Hepatic stellate cell (primary cell): ENCODE results near the gene ATG4A.

Experiments used
- DNase-seq: peaks from one replicate; pipeline ENCODE4 v3.0.0; 2011; ENCODE audit warnings: low spot score

ATG4A gene, protein sequence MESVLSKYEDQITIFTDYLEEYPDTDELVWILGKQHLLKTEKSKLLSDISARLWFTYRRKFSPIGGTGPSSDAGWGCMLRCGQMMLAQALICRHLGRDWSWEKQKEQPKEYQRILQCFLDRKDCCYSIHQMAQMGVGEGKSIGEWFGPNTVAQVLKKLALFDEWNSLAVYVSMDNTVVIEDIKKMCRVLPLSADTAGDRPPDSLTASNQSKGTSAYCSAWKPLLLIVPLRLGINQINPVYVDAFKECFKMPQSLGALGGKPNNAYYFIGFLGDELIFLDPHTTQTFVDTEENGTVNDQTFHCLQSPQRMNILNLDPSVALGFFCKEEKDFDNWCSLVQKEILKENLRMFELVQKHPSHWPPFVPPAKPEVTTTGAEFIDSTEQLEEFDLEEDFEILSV

DNA sequence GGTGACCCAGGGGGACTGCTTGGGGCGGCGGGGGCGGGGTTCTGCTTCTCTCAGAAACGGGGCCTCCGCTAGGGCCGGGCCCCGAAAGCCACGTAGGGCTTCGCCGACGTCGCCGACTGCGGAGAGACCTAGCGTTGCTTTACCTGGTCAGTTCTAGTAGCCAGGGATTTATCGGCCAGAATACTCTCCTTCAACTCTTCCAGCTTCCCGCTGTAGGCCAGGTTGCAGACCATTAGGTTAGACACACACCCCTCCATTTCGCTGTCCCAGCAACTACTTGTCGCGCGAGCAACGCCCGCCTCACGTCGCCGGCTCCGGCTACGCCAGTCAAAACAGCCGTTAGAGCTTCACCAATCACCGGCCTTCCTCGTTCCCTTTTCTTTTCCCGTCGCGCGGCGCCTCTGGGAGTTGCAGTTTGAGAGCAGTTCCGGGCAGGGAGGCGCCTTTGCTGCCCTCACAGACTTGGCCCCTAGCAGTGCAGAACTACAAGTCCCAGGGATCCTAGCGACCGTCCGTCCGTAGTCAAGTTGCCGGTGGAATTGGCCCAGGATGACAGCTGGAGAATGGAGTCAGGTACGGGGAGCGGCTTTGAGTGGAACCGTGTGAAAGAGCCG is at the start of gene ATG4A, which contains the start of gene PSMD10:
ATG4A (plus strand) TSS at position 515 of the 614 bp plus-strand sequence; CDS start at position 564, 49 bp downstream.
PSMD10 (minus strand) TSS at position 279 of the 614 bp plus-strand sequence; CDS start at position 257, 22 bp downstream.
- DNase-seq: peak; percentile 64

DNA sequence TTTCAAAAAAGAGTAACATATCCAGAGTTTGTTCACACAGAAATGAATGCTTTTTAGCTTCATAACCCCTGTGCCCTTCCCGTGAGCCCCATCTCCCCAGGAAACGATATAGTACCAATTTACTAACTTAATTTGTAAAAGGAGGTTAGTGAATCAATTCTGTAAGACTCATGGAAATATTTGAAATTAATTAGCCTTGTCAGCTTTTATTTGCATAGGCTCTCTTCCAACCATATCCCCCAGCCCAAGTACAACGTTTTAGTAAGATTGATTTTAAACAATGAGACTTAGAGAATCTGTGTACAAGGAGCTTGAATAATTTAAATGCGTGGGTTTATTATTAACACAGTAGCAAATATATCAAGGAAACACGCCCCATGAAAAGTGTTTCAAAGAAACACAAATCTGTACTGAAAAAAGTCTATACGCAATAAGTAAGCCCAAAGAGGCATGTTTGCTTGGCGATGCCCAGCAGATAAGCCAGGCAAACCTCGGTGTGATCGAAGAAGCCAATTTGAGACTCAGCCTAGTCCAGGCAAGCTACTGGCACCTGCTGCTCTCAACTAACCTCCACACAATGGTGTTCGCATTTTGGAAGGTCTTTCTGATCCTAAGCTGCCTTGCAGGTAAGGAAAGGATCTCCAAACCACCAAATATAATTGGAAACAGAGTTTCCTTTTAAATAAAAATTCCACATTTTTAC is 46.9 kb upstream of the ATG4A start, which contains the start of gene VSIG1:
VSIG1 (plus strand) TSS at position 512 of the 703 bp plus-strand sequence; CDS start at position 578, 66 bp downstream.
- no peak for DNase-seq

DNA sequence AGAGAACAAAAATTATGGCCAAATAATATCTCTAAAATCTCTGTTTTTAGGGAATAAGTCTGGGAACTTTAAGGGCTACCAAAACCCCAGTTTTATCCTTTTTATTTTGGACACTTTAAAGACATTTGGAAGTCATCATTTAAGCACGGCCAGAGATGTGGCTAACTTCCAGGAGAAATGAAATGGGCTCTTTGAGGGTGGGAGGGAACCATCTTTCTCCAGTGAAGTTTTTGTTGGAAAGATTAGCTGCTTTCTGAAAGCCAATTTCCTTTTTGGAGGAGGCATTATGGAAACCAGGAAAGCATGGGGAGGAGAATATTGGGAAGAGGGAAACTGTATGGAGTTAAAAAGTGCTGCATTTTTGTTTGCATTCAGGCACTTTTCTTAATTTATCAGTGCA is 41.9 kb upstream of the ATG4A start:
- no peak for DNase-seq

DNA sequence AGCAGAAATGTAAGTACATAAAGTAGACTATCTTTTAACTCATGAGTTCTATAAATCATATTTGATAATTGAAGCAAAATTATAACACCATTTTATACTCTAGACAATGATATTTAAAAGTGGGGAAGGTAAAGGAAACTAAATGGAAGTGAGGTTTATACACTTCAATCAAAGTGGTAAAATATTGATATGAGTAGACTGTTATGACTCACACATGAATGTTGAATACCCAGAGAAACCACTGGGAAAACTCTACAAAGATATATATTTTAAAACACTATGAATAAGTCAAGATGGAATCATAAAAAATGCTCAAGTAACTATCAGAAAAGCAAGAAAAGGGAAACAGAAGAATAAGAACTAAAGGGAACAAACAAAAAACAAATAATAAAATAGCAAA is 38.4 kb upstream of the ATG4A start:
- DNase-seq: no peak

DNA sequence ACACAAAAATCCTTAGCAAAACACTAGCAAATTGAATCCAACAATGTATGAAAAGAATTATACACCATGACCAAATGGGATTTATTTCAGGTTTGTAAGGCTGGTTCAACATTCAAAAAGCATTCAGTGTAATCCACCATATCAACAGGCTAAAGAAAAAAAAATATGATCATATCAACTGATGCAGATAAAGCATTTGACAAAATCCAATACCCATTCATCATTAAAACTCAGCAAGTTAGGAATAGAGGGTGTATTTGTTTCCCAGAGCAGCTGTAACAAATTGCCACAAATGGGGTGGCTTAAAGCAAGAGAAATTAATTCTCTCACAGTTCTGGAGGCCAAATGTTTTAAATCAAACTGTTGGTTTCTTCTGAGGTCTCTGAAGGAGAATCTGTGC is 36.0 kb upstream of the ATG4A start:
- DNase-seq: no peak

DNA sequence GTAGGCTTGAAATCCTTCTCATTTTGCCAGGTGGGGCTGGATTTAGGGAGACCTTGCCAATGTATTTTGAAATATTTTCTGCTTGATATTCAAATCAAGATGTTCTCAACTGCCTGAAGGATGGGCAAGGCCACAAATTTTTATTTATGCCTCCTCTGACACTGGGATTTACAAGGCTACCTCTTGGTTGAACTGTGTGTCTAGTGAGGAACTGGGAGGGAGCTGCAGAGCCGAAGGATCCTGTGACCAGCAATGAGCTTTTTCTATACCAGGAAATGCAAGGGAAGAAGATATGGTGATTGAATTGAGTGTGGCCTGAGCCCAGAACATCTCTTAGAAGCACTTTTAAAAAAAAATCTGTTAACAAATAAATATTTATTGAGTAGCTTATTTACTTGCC is 31.8 kb upstream of the ATG4A start:
- no peak for DNase-seq

DNA sequence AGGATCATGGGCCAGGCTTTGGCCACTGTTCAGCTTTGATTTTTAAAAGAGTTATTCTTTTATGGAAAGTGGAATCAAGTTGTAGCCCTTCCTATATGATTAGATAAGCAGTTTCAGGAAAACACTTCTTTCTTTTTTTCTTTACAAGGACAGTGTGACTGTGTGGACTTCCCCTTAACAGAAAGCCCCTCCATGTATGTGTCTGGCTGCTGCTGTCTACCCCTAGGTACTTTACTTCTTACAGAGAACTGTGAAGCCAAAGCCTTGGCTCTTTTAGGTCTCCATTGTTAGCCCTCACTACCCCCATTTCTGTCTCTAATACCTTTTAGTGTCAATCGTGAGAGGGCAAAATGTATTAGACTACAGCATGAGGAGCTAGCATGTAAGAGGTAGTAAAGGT is 27.6 kb upstream of the ATG4A start:
- no peak for DNase-seq

DNA sequence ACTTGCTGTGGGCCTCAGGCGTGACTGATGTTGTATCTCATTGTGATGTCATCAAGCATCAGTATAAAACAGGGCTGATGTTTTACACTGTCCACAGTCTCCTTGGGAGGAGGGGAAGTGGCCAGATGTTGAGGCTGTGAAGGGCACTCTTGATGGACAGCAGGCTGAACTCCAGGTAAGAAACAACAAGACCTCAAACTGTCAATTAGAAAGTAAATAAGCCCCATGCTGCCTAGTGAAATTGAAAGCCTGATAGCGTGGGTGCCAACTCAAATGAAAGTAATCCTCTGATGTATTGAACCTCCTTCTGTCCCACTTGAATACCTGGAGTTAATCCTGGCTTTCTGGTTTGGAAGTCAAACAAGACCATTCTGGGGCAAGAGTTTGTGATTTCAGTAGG is 27.0 kb upstream of the ATG4A start:
- no peak for DNase-seq

DNA sequence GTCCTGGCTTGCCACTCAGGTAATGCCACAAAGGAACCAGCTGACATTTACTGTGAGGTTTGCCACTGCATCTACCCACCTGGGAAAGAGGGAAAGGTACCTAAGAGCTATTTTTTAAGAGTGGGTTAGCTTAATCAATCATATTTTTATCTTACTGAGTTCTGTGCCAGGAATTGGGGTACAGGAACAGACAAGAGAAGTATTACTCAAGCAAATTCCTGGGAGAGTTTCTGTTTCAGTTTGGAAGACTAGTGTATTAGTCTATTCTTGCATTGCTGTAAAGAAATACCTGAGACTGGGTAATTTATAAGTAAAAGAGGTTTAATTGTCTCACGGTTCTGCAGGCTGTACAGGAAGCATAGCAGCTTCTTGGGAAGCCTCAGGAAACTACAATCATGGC is 23.5 kb upstream of the ATG4A start:
- no peak for DNase-seq

DNA sequence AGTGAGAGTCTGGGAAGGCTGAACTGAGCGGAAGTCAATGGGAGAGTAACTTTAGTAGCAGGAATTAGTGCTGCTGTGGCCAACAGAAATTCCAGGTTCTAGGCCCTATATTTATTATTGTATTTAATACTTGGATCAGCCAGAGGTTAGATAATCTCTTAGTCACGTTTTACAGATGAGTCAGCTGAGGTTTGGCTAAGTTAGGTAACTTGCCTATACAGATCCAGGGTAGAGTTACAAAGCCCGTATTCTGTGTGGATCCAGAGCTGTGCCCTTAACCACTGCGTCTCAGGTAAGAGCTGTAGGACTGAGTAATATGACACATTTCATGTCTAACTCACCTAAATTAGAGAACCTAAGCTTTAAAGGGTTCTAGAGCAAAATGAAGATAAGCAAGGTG is 20.7 kb upstream of the ATG4A start:
- DNase-seq: no peak

DNA sequence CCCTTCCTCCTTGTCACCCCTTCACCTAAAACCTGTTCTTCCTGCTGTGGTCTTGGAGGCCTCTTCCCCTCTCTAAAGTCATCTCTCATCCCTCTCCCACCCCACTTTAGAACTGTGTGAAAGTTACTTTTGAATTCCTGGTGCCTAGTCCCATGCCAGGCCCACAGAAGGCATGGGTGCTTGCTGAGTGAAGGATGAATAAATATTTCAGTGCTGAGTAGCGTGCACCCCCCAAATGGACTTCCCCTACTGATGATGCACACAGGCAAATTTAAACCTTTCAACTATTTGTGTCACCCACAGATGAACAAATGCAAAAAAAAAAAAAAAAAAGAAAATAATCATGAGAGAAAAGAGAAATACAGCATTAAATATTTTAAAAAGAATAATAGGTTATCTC is 20.0 kb upstream of the ATG4A start:
- no peak for DNase-seq

DNA sequence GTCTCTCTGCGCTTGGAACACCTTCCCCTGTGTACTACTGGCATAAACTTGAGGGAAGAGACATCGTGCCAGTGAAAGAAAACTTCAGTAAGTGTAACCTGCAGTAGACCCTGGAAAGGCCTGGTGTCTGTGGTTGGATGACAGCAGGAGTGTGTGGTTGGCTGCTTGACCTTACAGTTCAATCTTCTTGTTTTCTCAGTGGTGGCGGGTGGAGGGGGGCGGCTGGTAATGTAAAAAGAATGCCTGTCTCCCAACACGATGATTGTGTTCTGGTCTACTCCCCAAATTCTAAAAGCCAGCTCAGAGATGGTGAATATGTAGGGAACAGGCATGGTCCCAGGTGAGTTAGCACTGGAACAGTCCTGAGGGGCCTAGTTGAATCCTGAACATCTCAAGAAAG is 18.8 kb upstream of the ATG4A start:
- DNase-seq: peak; percentile 13

DNA sequence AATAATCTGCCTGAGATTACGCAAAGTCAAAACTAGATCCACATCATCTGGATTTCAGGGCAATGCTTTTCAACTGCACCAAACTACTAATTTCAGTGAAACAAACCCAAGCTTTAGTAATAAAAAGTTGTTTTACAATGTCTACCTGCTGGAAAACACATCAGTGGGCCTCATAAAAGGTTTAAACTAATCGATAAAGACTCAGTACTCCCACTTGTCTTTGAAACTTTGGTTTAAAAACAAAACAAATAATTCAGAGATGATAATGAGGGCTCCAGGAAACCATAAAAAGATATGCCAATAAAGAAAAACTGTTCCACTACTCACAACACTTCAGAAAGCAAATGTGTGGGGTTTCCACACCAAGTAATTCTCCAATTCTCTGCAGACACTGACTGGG is 10.5 kb upstream of the ATG4A start:
- DNase-seq: no peak

DNA sequence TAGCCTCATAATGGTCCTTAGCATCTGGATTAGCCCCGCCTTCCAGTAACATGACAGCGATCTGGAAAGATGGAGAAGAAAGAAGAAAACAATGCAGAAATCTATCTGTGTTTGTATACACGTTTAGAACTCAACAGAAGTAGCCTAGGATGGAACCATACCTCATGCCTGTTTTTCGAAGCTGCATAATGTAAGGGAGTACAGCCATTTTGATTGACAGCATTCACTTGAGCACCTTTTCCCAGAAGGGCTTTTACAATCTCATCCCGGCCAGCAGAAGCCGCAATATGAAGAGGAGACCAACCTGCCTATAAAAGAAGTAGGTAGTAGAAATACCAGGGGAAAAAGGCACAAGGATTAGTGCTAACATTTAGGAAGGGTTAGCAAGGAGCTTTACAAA is 3.8 kb upstream of the ATG4A start:
- DNase-seq: no peak

DNA sequence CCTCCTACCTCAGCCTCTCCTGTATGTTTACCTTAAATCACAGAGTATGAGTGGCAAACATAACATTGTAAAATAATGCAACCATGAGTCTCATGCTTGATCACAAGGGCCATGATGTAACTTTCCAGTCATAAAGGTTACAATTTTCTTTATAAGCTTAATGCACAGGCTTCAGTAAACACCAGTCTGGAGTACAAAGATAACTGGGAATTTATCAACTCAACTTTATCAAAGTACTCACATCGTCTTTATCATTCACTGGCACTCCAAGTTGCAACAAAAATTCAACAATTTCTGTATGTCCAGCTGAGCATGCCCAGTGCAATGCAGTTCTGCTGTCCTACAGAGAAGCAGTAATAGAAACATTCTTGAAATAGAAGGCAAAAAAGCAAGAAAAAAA is 3.1 kb upstream of the ATG4A start:
- DNase-seq: no peak

DNA sequence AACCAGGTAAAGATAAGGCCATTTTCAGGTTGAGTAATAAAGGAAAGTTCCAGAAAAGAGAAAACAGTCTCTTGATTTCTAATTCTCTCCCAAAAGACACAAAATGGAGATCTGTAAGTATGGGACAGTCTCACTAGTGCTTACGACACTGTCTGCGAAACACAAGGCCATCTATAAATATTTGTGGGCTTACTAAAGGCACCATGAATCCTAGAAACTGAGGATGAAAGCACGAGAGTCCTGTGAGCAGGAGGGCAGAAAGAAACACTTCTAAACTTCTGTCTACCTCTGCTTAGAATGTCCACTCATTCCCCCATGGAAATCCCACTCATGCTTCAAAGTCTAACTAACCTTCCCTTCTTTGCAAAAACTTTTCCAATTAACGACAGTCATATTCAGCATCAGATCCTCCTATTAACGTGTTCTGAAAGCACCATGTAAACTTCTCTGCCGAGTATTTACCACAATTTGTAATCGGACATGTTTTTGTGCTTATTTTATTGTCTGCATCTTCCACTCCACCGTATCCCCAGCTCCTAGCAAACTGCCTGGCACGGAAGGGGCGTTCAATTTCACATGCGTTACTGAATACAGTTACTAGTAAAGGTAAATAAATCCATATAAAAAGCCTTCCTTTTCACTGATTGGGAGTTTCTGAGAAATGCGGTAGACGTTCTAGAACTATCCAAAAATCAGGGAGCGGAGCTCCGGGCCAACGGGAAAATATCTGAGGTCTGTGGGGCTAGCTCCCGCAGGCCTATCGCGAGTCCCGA is 901 bp upstream of the ATG4A start:
- no peak for DNase-seq

DNA sequence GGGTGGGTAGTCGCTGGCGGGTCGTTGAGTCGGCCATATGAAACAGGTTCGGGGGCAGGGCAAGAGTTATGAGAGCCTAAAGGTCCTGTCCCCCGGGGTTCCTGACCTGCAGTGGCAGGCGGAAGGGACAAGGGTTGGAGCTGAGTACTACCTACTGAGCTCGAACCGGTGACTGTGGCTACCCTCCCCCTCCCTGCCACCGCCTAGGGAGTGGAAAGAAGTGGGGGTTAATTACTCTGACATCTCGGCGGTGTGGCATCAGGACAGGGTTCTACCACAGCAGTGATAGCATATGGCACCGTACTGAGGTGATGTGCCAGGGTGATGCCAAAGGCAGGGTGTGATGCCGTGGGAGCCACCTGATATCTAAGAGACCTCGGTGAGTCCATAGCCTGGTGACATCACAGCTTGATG is 307 bp downstream of the ATG4A start:
- DNase-seq: no peak

DNA sequence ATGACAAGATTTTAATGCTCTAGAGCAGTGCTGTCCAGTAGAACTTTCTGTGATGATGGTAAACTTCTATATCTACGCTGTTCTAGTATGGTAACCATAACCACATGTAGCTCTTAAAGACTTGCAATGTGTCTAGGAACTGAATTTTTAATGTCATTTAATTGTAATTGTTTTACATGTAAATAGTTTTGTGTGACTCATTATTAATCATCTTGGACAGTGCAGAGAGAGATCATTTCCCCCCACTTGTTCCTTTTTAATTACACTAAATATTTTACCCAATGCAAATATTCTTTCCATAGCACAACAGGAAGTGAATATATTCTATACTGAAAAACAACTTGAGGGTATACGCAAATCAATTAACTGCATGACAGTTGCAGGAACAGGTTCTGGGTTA is 5.8 kb downstream of the ATG4A start:
- DNase-seq: no peak

DNA sequence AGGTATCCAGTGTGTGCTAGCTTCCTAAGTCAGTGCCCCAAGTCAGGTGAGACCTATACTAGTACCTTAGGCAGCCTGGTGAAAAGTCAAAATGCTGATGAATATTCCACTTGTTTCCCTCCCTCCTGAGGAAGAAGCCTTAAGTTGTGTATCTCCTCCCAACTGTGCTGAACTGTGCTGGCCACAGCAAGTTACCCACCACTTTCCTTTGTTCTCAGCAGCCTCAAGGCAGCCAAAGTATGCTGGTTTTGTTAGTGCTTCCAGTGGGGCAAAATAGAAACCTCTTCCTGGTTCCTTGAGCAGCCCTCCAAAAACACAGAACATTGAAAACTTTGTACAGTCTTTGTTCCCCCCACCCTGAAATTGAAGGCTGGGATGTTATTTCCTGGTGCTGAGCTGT is 13.9 kb downstream of the ATG4A start:
- no peak for DNase-seq

DNA sequence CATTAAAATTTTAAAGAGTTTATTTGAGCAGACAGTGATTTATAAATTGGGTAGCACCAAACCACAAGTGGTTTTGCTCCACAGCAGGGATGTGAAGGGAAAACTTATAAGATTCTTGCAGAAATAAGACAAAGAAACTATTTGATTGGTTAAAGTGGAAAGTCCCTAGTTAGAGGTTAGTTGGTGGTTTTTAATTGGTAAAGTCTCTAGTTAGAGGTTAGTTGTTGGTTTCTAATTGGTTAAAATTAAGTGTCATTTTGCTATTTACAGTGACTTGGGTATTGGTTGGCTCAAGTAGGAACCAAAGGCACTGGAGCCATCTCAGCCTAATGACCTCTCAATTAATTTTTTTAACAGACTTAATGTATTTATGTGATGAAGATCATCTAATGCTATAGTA is 23.0 kb downstream of the ATG4A start:
- DNase-seq: no peak

DNA sequence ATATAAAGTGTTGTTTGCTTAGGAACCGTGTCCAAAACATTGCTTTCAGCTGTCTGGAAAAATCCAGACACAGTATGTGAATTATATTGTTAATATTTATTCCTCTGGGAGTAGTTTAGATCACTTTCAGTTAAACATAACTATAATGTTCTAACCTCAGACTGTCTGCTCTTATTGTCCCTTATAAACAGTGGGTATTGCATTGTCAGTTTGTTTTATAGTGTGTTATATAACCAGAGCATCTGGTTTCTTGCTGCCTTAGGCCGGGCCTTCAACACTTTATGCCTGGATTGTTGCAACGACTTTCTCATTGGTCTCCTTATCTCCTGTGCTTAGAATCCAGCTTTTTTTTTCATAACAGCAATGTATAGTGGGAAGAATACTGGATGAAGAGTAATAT is 26.4 kb downstream of the ATG4A start:
- no peak for DNase-seq

DNA sequence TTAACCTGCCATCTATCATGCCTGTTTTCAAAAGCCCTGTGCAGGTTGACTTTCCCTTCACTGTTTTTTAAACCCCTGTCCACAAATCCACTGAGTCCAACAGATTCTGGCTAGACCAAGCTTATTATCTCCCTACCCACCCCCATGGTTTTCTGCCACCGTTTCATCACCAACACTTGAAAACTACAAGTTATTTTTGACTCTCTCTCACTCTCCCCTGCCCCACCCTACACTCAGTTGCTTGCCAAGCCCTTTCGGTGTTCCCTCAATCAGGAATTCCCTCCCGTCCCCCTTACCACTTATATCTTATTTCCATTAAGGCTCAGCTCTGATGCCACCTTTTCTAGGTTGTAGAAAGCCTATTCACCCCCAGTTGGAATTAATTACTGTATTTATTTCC is 29.7 kb downstream of the ATG4A start:
- no peak for DNase-seq
